ENCODE measurements around the gene ATF2. TPM values are rescaled to one million over a fixed set of nuclear protein-coding genes. Genes with fewer than 3 reads are reported as not detected.

Gene ATF2
- total and polyA plus RNA-seq, 10 donors: 16.3 to 71.6 (median 59.5) TPM

DNA sequence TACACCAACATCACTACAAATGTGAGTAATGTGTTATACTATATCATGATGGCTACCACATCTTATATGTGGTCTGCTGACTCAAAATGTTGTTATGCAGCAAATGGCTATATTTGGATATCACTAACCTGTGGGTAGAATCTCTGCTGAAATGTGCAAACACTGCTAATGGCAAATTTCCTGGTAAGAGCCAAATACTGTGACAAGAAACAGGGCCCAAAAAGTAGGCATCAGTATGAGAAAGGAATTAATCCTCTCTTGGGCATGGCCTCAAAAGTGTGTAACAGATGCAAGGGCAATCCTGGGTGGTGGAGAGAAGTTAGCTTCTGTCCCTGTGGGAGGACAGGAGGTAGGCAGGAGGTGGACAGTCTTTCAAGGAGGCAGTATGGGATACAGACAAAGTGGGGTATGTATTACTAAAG, 13.3 kb downstream of the ATF2 start:
- H3K4me1 ChIP-seq: peaks cover 0 to 66% (median 11%) of the 10 kb centered on the region in 6 donors
- TF ChIP-seq POLR2A (IDR thresholded peaks at IDR 0.05): no peak
- TF ChIP-seq, protein P1, sequence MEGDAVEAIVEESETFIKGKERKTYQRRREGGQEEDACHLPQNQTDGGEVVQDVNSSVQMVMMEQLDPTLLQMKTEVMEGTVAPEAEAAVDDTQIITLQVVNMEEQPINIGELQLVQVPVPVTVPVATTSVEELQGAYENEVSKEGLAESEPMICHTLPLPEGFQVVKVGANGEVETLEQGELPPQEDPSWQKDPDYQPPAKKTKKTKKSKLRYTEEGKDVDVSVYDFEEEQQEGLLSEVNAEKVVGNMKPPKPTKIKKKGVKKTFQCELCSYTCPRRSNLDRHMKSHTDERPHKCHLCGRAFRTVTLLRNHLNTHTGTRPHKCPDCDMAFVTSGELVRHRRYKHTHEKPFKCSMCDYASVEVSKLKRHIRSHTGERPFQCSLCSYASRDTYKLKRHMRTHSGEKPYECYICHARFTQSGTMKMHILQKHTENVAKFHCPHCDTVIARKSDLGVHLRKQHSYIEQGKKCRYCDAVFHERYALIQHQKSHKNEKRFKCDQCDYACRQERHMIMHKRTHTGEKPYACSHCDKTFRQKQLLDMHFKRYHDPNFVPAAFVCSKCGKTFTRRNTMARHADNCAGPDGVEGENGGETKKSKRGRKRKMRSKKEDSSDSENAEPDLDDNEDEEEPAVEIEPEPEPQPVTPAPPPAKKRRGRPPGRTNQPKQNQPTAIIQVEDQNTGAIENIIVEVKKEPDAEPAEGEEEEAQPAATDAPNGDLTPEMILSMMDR (IDR thresholded peaks at IDR 0.05 in 8 of 11, conservative IDR thresholded peaks at IDR 0.05 in 3 of 11): no peak
- TF ChIP-seq POLR2AphosphoS5 (IDR thresholded peaks at IDR 0.05): no peak
- no peak overlapping the region for H3K4me3 ChIP-seq
- H3K27ac ChIP-seq: no peak overlapping the region
- H3K36me3 ChIP-seq: peaks cover 0 to 18% (median 4%) of the 10 kb centered on the region in 6 donors
- intact Hi-C loops (cut with DNase I; ENCODE audit: low total_unique reads): no loop called here
- no peak for DNase-seq
- no peaks in the 10 kb centered on the region for H3K27me3 ChIP-seq (replicated peaks in 1 of 7)
- no peaks in the 10 kb centered on the region for H3K9me3 ChIP-seq

DNA sequence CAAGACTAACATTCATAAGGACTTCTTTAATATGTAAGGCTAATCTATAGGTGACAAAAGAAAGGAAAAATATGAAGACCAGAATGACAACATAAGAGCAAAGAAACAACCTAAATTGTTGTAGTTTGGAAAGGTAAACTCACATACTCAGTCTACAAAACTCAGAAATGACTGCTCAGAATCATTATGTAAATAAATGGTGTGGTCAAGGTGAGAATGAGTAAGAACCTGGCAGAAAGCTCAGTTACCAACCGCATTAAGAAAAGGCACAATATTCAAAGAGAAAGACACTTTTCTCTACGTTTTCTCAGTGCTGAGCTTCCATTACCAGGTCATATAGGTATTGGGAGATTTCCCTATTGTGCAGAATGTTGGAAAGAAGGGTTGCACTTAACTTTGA, 15.8 kb downstream of the ATF2 start:
- Histone ChIP-seq H3K36me3 (peaks cover 0 to 38% (median 4%) of the 10 kb centered on the region in 6 donors), H3K9me3 (no peaks in the 10 kb centered on the region), H3K27me3 (replicated peaks in 1 of 7) (no peaks in the 10 kb centered on the region), H3K27ac (no peak overlapping the region), H3K4me3 (no peak overlapping the region), H3K4me1 (peaks cover 0 to 56% (median 14%) of the 10 kb centered on the region in 6 donors)
- TF ChIP-seq, protein P1 (IDR thresholded peaks at IDR 0.05 in 8 of 11, conservative IDR thresholded peaks at IDR 0.05 in 3 of 11): no peak
- TF ChIP-seq POLR2A (IDR thresholded peaks at IDR 0.05): no peak
- no peak for TF ChIP-seq POLR2AphosphoS5 (IDR thresholded peaks at IDR 0.05)
- WGBS, 5 donors: 65 to 85% (median 77%) methylated on average over 2 of the region's 2 CpGs
- DNase-seq: no peak
- intact Hi-C loops (cut with DNase I; ENCODE audit: low total_unique reads): no loop called here

DNA sequence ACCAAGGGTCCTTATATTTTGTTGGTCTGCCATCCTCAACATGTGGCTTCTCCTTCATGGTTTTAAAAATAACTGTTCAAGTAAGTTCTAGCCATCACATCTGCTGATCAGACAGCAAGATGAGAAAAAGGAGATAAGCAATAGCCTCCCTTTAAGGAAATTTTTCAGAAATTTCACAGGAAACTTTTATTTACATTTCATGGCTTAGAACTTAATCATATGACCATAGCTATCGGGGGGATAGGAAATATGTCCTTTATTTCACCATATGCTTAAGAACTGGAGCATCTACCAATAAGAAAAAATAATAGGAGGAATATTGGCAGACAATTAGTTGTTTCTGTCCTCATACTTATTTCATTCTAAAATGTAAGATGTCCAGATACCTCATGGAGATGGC, 16.2 kb downstream of the ATF2 start:
- DNase-seq: no peak
- TF ChIP-seq POLR2A (IDR thresholded peaks at IDR 0.05) (no peak), POLR2AphosphoS5 (IDR thresholded peaks at IDR 0.05) (no peak)
- TF ChIP-seq, protein P1 (IDR thresholded peaks at IDR 0.05 in 8 of 11, conservative IDR thresholded peaks at IDR 0.05 in 3 of 11): no peak
- no peak overlapping the region for H3K27ac ChIP-seq
- peaks cover 0 to 55% (median 16%) of the 10 kb centered on the region in 6 donors for H3K4me1 ChIP-seq
- peaks cover 0 to 38% (median 4%) of the 10 kb centered on the region in 6 donors for H3K36me3 ChIP-seq
- H3K9me3 ChIP-seq: no peaks in the 10 kb centered on the region
- intact Hi-C loops (cut with DNase I; ENCODE audit: low total_unique reads): no loop called here
- H3K4me3 ChIP-seq: no peak overlapping the region
- H3K27me3 ChIP-seq (replicated peaks in 1 of 7): no peaks in the 10 kb centered on the region
- WGBS, 5 donors: 76 to 88% (median 83%) methylated on average over 1 of the region's 1 CpG

DNA sequence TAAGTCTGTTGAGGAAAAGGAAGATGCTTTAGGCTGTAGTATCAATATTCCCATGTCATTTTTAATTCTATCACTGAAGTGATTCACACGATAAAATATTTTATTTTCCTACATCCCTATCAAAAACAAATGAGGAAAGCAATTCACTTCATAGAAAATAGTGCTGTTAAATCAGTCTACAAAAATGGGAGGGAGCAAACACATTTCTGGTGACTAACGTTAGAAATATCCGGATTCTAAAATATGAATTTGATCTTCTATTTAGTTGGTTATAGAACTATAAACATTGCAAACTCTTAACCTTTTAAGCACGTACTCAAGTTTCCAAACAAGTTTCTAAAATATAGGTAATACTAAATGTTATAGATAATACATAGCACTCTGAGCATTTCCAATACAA, 20.8 kb downstream of the ATF2 start:
- intact Hi-C loops (cut with DNase I; ENCODE audit: low total_unique reads): no loop called here
- Histone ChIP-seq H3K9me3 (no peaks in the 10 kb centered on the region), H3K4me3 (no peak overlapping the region), H3K4me1 (peaks cover 0 to 29% (median 9%) of the 10 kb centered on the region in 6 donors), H3K27ac (no peak overlapping the region), H3K27me3 (replicated peaks in 1 of 7) (no peaks in the 10 kb centered on the region), H3K36me3 (peaks cover 0 to 51% (median 4%) of the 10 kb centered on the region in 6 donors)
- WGBS, 5 donors: 83 to 91% (median 89%) methylated on average over 4 of the region's 4 CpGs
- TF ChIP-seq, protein P1 (IDR thresholded peaks at IDR 0.05 in 8 of 11, conservative IDR thresholded peaks at IDR 0.05 in 3 of 11): no peak
- TF ChIP-seq POLR2A (IDR thresholded peaks at IDR 0.05): no peak
- no peak for TF ChIP-seq POLR2AphosphoS5 (IDR thresholded peaks at IDR 0.05)
- no peak for DNase-seq

Measured in spleen (tissue), 11 donors.